GM21576 (cell line): ENCODE results near the gene UBE2QL1.

Source experiments
- ATAC-seq: cut with Tn5 transposase; IDR thresholded peaks from one replicate; pipeline ENCODE4 v1.9.1; 2021; ENCODE audit warnings: mild to moderate bottlenecking, moderate library complexity; ENCODE audit not compliant: unreplicated experiment

UBE2QL1 gene

GRCh38 chr5:6522331-6522730 is 73.7 kb downstream of the UBE2QL1 start:
- no peak for ATAC-seq

- ATAC-seq, result no peak
Measured at GRCh38 chr5:6522923-6523322, 74.3 kb downstream of the UBE2QL1 start.

GRCh38 chr5:6525422-6525821 is 76.8 kb downstream of the UBE2QL1 start:
- ATAC-seq, result no peak

- ATAC-seq, result no peak
Measured at GRCh38 chr5:6525910-6526309, 77.3 kb downstream of the UBE2QL1 start.

GRCh38 chr5:6527749-6528455 is 79.2 kb downstream of the UBE2QL1 start:
- no peak for ATAC-seq

- no peak for ATAC-seq
Measured at GRCh38 chr5:6535594-6535993, 86.9 kb downstream of the UBE2QL1 start.

- ATAC-seq, result no peak
Measured at GRCh38 chr5:6539060-6539459, 90.4 kb downstream of the UBE2QL1 start.

- no peak for ATAC-seq
Measured at GRCh38 chr5:6540111-6540827, 91.6 kb downstream of the UBE2QL1 start.

GRCh38 chr5:6541256-6542013 is 92.8 kb downstream of the UBE2QL1 start:
- ATAC-seq, result no peak

- no peak for ATAC-seq
Measured at GRCh38 chr5:6542421-6543345, 94.0 kb downstream of the UBE2QL1 start.

- ATAC-seq, result no peak
Measured at GRCh38 chr5:6543346-6543730, 94.7 kb downstream of the UBE2QL1 start.

- no peak for ATAC-seq
Measured at GRCh38 chr5:6543830-6544560, 95.3 kb downstream of the UBE2QL1 start.
